Peyer's patch (tissue), 4 donors: ENCODE measurements around the gene MAST2. TPM values are rescaled to one million over a fixed set of nuclear protein-coding genes. Genes with fewer than 3 reads are reported as not detected.

Experiments
- DNase-seq, 3 donors: peaks; one replicate each; pipeline ENCODE4 v3.0.0-alpha.2; 2017 to 2019
- H3K27ac ChIP-seq, 4 donors: fragments of 200-600 bp; sonication (generic); one replicate each; pipeline ENCODE4 v1.5.1; 2016 to 2019
- H3K27me3 ChIP-seq, 2 donors: fragments of 200-600 bp; sonication (generic); one replicate each; pipeline ENCODE4 v1.5.1; 2019
- H3K36me3 ChIP-seq, 3 donors: fragments of 200-600 bp; sonication (generic); one replicate each; pipeline ENCODE4 v1.5.1; 2016 to 2019
- H3K4me1 ChIP-seq, 4 donors: fragments of 200-600 bp; sonication (generic); one replicate each; pipeline ENCODE4 v1.5.1; 2016 to 2019
- H3K4me3 ChIP-seq, 4 donors: fragments of 200-600 bp; sonication (generic); 1 replicate in 3 of 4; 2 replicates in 1 of 4; pipeline ENCODE4 v1.5.1; 2016 to 2019; ENCODE audit warnings: mild to moderate bottlenecking in 1 of 4
- H3K9me3 ChIP-seq, 4 donors: fragments of 200-600 bp; sonication (generic); one replicate each; pipeline ENCODE4 v1.5.1; 2016 to 2019; ENCODE audit warnings: mild to moderate bottlenecking in 1 of 4
- POLR2A ChIP-seq, 2 donors: fragments of 450-650 bp; IDR thresholded peaks; one replicate each; pipeline ENCODE4 v1.5.1; 2017; ENCODE audit warnings: antibody characterized with exemption in 2 of 2, mild to moderate bottlenecking in 2 of 2, moderate library complexity in 2 of 2
- total RNA-seq, 4 donors: library from RNA; depleted of rRNA; stranded (reverse); fragments of >200 nt; gene quantifications; one replicate each; pipeline ENCODE4 v1.1.0, GENCODE V29; 2016
- TF ChIP-seq, protein P1 (sequence below), 6 experiments: fragments of 450-650 bp in 4 of 6; fragments of 200-600 bp in 2 of 6; sonication (generic) in 1 of 6; IDR thresholded peaks; one replicate each; pipeline ENCODE4 v1.5.1; 2017 to 2019; ENCODE audit warnings: antibody characterized with exemption in 6 of 6, mild to moderate bottlenecking in 3 of 6, moderate library complexity in 1 of 6

Gene MAST2
- total RNA-seq, 4 donors from 2014 or later: 75.9 to 249 (median 134) TPM

DNA sequence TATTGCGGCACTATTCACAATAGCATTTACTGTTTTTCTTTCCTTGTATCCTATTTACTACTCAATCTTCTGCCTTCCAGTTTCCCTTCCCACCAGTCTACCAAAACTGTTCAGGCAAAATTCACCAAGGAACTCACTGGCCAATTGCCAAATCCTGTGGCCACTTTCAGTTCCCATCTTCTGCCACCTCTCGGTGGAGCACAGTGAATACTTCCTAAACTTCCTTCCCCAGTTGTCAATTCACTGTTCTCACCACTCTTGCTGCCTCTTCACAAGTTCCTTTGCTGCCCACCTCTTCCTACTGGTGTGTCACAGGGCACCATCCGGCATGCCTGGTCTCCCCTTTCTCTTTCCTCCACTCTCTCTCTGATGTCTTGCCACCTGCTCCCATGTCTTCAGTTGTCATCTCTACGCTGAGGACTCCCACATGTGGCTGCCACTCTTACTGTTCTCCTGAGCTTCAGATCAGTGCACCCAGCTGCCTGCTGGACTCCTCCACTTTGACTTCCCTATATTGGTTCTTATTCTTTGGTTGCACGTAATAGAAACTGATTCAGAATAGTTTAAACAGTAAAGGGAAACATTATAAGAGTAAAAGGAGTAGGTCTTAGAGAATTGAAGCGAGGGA, 214.6 kb downstream of the MAST2 start:
- Histone ChIP-seq H3K27me3 (no peaks in the 10 kb centered on the region), H3K4me1 (peaks cover 0 to 3% (median 0%) of the 10 kb centered on the region in 4 donors), H3K27ac (no peak overlapping the region), H3K4me3 (no peak overlapping the region), H3K9me3 (no peaks in the 10 kb centered on the region), H3K36me3 (peaks cover 0 to 25% (median 0%) of the 10 kb centered on the region in 3 donors)
- DNase-seq: no peak
- TF ChIP-seq, protein P1, sequence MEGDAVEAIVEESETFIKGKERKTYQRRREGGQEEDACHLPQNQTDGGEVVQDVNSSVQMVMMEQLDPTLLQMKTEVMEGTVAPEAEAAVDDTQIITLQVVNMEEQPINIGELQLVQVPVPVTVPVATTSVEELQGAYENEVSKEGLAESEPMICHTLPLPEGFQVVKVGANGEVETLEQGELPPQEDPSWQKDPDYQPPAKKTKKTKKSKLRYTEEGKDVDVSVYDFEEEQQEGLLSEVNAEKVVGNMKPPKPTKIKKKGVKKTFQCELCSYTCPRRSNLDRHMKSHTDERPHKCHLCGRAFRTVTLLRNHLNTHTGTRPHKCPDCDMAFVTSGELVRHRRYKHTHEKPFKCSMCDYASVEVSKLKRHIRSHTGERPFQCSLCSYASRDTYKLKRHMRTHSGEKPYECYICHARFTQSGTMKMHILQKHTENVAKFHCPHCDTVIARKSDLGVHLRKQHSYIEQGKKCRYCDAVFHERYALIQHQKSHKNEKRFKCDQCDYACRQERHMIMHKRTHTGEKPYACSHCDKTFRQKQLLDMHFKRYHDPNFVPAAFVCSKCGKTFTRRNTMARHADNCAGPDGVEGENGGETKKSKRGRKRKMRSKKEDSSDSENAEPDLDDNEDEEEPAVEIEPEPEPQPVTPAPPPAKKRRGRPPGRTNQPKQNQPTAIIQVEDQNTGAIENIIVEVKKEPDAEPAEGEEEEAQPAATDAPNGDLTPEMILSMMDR (IDR thresholded peaks at IDR 0.05): no peak

DNA sequence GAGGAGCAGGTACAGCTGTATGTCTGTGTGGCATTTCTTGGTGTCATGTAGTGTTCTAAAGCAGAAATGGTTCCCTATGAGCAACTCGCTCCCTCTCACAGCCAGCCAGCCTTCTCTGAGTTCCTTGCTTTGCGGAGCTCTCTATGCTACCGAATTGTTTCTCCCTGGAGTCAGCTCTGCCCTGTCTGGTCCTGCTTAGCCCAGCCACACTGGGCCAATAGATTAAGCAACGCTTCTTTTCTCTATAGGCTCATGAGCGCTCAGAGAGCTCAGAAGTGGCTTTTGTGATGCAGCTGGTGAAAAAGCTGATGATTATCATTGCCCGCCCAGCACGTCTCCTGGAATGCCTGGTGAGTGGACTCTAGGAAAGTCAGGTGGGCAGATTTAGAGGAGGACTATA, 215.9 kb downstream of the MAST2 start:
- no peak overlapping the region for H3K27ac ChIP-seq

DNA sequence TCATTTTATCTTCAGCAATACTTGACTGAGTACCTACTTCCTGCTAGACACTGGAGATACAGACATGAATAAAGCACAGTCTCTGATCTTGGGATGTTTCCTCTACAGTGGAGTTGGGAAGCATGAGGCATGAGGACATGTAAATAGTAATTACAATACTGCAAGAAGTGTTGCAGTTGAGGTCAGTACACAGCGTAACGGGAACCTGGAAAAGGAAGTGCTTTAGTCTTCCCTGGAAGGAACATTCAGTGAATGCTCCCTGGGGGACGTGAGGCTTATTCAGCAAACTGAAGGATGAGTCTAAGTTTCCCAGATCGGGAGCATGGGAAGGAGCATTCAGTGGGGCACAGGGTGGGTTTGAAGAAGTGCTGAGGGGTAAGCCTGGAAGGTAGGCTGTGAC, 216.6 kb downstream of the MAST2 start:
- no peak for DNase-seq

More for the DNA sequence above, 215.9 kb downstream of the MAST2 start:
- Histone ChIP-seq H3K27me3 (no peaks in the 10 kb centered on the region), H3K4me3 (no peak overlapping the region), H3K36me3 (peaks cover 0 to 34% (median 0%) of the 10 kb centered on the region in 3 donors), H3K9me3 (no peaks in the 10 kb centered on the region), H3K4me1 (peaks cover 0 to 3% (median 0%) of the 10 kb centered on the region in 4 donors)
- DNase-seq: no peak
- TF ChIP-seq, protein P1 (IDR thresholded peaks at IDR 0.05): no peak
- no peak for TF ChIP-seq POLR2A (IDR thresholded peaks at IDR 0.05)

DNA sequence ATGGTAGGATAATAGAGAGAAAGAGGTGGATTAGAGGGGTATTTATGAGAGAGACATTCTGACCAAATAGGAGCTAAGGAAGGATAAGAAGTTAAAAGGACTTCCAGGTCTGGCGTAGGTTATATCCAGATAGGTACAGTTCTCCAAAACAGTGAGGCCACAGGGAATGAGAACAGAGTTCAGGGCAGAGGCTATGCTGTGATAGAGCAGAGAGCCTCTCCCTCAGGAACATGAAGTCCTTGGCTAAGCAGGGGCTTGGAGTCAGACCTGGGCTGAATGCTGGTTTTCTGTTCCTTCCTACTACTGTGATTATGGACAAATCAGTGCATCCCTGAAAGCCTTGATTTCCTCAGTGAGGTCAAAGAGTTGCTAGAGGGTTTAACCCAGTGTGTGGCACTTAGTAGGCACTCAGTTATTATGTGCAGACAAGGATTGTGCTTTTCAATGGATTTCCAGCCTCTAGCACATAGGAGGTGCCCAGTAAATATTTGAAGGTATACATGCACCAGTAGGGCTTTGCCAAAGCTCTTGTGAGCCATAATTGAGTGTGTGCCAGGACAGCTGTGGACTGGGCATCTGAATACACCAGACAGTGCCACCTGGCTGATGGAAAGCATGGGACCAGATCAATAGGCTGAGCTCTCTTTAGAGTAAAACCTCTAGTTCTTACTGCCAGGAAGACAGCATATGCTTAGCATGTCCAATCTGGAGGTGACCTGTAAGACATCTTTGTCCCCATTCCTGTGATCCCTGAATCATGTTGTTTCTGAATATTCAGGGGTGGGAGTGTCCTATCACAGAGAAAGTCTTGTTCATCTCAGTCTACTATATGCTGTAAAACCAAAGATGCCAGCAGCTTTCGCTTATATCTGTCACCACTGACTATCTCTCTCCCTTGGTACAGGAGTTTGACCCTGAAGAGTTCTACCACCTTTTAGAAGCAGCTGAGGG, 217.9 kb downstream of the MAST2 start:
- Histone ChIP-seq H3K9me3 (no peaks in the 10 kb centered on the region), H3K27ac (no peak overlapping the region), H3K27me3 (no peaks in the 10 kb centered on the region), H3K4me1 (peaks cover 0 to 3% (median 0%) of the 10 kb centered on the region in 4 donors), H3K36me3 (peaks cover 0 to 37% (median 0%) of the 10 kb centered on the region in 3 donors), H3K4me3 (no peak overlapping the region)
- no peak for TF ChIP-seq POLR2A (IDR thresholded peaks at IDR 0.05)
- TF ChIP-seq, protein P1 (IDR thresholded peaks at IDR 0.05): peak in 3 of 6 experiments; percentile 19 to 37 (median 36)
- no peak for DNase-seq

More for the DNA sequence above, 216.6 kb downstream of the MAST2 start:
- Histone ChIP-seq H3K4me1 (peaks cover 0 to 3% (median 0%) of the 10 kb centered on the region in 4 donors), H3K4me3 (no peak overlapping the region), H3K27me3 (no peaks in the 10 kb centered on the region), H3K27ac (no peak overlapping the region), H3K9me3 (no peaks in the 10 kb centered on the region), H3K36me3 (peaks cover 0 to 37% (median 0%) of the 10 kb centered on the region in 3 donors)
- TF ChIP-seq POLR2A (IDR thresholded peaks at IDR 0.05): no peak
- TF ChIP-seq, protein P1 (IDR thresholded peaks at IDR 0.05): no peak

DNA sequence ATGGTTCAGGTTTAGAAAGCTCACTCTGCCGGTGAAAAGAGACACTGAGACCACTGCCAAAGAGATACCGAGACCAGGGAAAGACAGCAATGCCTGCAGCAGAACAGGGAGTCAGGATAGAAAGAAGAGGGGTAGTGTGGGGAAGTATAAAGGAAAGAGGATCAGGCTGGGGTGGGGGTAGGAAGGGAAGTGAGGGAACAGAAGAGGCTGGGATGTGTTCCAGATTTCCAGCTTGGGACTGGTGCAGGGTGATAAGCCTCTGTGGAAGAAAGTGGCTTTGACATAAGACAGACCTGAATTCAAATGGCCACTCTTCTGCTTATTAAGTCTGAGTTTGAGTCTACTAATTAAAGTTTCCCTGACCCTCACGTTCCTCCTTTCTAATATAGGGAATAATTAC, 223.1 kb downstream of the MAST2 start:
- no peak for DNase-seq
- no peak overlapping the region for H3K27ac ChIP-seq
- no peaks in the 10 kb centered on the region for H3K4me1 ChIP-seq
- no peaks in the 10 kb centered on the region for H3K9me3 ChIP-seq
- no peak for TF ChIP-seq POLR2A (IDR thresholded peaks at IDR 0.05)
- TF ChIP-seq, protein P1 (IDR thresholded peaks at IDR 0.05): no peak
- peaks cover 0 to 76% (median 0%) of the 10 kb centered on the region in 3 donors for H3K36me3 ChIP-seq
- no peaks in the 10 kb centered on the region for H3K27me3 ChIP-seq
- no peak overlapping the region for H3K4me3 ChIP-seq
